IPS-18c (cell line): ENCODE results near the gene HS3ST5.
A peak's percentile ranks its signal among the peaks of the same experiment; 100 is the strongest.
"Not testable (repeated sequence)": the region's sequence is repeated elsewhere in the genome, so short reads cannot be mapped to it uniquely, and the experiment has no call there.

Experiments
- H3K4me3 ChIP-seq: 2 replicates; pipeline ENCODE4 v1.7.0; 2013; ENCODE audit warnings: low read depth, mild to moderate bottlenecking, low read length, moderate library complexity; ENCODE audit not compliant: insufficient read depth
- H3K9me3 ChIP-seq: one replicate; pipeline ENCODE4 v1.6.1; 2013; ENCODE audit warnings: mild to moderate bottlenecking, low read length, moderate library complexity; ENCODE audit not compliant: control insufficient read depth, insufficient read depth

The HS3ST5 gene

DNA sequence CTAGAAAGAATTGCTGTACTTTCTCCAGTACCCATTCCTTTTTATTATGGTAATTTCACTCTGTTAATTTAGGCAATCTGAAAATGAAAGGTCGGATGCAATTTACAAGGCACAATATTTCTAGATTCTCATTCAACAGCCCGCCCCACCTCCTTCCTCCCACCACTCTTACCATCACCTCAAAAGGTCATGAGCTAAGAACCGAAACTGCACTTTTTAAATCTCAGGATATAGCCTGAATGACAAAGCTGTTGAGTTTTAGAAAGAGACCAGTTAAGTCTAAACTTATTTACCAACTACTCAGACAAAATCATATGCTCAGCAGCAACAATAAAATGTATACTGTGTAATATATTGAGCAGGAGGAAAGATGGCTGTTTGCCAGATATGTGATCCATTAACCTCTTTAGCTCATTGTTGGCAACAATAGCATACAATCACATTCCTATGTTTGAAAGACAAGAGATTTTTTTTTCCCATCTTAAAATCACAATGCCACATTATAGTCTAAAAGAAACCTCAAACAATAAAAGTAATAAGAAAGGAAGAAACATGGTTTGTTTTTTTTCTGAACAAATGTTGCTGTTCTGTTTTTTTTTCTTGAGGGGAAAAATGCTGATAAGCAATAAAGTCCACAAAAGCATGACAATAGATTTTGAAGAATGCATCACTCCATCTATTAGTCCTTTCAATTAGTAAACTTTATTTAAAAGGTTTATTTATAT is 1.6 kb upstream of the HS3ST5 start:
- Histone ChIP-seq H3K9me3 (no peaks in the 10 kb centered on the region), H3K4me3 (peak overlapping the region; percentile 82; the same call in 1 of the 2 replicates)

DNA sequence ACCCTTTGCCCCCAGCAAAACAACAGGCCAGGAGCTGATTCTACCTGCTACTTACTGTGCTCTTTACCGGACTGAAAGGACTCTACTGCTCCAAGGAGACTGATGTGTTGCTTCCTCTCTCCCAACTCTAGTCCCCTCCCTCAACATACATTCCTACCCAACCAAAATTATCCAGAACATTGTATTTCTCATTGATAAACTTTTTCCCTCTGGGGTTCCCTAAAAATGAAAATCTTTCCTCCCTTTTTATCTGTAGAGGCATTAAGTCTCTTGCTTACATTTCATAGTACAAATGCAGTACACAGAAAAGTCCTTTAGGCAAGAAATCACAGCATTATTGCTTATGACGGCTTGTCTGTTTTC is 940 bp upstream of the HS3ST5 start:
- H3K4me3 ChIP-seq = peak overlapping the region; percentile 82

DNA sequence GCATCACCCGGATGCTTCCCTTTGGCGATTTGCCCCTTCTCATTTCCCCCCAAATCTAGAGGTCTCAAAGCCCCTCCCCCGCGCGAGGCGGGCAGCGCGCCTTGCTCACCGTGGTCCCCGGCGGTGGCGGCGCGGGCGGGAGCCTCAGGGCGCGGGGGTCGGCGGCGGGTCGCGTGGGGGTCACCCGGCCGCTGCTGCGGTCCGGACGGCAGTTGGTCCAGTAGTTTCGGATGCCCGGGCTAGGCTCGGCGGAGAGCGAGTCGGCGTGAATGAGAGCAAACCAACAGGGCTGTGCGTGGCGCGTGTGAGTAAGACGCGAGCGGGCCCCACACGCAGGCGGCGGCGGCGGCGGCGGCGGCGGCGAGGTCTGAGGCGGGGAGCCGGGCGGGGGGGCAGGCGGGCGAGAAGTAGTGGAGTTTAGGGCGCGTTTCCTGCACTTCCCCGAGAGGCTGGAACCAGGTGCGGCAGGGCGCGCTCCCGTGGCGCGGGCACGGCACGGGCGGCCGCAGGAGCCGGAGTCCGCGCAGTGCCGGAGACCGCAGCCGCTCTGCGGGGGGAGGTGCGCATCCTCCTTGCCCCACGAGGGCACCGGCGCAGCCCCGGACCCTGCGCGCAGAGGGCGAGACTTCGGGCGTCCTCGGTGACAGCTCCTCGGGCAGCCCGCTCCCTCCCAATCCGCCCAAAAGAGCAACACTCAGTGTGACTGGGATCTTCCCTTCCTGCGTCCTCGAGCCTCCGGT is 567 bp downstream of the HS3ST5 start:
- Histone ChIP-seq H3K9me3 (no peaks in the 10 kb centered on the region), H3K4me3 (peak overlapping the region; percentile 82)

More for the DNA sequence above, 940 bp upstream of the HS3ST5 start:
- no peaks in the 10 kb centered on the region for H3K9me3 ChIP-seq

DNA sequence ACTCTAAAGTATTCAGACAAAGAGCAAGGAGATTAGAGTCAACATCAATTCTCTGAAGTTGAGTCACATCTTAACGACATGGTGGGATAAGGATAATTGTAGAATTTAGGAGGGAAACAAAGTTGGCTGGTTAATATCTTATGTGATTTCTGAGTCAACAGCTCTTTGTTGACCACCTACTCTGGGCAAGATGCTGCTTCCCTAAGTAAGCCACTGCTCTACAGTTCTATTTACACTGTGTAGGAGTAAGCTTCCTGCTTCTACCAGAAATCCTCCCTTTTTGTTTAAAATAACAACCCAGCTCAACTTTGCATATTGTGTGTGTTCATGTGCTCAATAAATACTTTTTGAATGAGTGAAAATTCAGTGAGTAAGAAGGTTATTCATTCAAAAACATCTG is 3.1 kb downstream of the HS3ST5 start:
- no peaks in the 10 kb centered on the region for H3K9me3 ChIP-seq
- H3K4me3 ChIP-seq = peak overlapping the region; percentile 82; the same call in 1 of the 2 replicates

DNA sequence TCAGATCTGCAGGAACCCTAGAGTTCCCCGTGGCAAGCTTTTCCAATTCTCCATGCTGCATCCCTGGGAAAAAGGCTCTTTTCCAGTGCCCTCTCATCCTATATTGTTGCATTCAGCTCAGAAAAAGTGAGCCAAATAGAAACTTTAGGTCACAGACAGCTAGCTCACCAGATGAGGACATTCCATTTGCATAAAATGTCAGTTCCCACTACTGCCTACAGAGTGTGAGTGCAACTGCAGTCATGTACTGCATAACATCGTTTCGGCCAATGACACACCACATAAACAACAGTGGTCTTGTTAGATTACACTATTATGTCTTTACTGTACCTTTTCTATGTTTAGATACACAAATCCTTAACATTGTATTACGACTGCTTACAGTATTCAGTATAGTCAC is 8.6 kb downstream of the HS3ST5 start:
- H3K9me3 ChIP-seq = no peaks in the 10 kb centered on the region

DNA sequence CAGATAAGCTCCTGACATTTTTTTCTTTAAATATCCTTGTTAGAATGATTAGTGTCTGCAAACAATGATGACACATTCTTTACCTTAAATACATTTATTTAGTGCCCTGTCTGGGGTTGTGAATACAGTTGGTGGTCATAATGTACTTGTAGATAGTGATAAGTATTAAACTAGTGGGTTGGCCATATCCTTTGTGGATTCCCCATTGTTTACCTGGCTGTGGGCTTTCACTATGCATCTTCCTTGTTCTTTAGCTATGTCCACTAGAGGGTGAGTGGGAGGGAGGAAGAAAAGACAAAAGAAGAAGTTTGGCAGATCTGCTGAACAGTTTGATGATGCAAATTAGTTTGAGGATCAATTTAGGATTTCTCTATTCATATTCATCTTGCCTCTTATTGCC is 15.7 kb downstream of the HS3ST5 start:
- Histone ChIP-seq H3K9me3 (no peaks in the 10 kb centered on the region), H3K4me3 (no peak overlapping the region)

More for the DNA sequence above, 8.6 kb downstream of the HS3ST5 start:
- H3K4me3 ChIP-seq = no peak overlapping the region

DNA sequence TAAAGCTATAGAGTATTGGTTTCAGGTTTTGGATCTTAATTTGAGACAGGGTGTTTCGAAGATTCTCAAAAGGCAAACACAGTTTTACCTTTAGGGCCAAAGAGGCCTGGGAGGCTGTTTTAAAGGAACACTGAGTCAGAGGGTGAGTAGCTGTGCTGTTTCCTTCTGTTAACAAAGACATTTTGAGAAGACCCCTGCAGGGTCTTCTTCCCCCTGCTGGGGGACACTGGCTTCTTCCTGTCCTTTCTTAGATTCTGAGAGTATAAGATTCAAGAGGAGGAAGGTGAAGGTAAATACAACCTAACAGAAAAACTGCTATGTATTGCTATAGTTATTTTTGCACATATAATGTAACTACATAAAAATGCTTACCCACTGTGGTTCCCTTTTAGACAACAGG is 19.0 kb downstream of the HS3ST5 start:
- Histone ChIP-seq H3K9me3 (no peaks in the 10 kb centered on the region), H3K4me3 (no peak overlapping the region)

DNA sequence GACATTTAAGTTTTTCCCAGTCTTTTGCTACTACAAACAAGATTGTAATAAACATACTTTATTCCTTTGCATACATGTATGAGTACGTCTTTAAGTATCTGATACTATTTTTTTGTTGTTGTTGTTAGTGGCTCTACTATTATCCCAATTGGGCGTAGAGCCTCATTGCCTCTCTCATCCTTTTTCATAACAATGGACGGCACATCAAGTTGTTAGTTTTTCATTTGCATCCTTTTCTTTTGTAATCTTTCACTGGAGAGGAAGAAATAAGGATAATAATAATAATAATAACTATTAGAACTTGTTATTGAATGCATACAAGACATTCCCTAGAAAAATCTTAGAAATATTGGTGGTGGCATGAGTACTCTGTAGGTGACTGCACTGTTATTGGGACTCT is 23.1 kb downstream of the HS3ST5 start:
- H3K4me3 ChIP-seq = no peak overlapping the region
- H3K9me3 ChIP-seq = no peaks in the 10 kb centered on the region

DNA sequence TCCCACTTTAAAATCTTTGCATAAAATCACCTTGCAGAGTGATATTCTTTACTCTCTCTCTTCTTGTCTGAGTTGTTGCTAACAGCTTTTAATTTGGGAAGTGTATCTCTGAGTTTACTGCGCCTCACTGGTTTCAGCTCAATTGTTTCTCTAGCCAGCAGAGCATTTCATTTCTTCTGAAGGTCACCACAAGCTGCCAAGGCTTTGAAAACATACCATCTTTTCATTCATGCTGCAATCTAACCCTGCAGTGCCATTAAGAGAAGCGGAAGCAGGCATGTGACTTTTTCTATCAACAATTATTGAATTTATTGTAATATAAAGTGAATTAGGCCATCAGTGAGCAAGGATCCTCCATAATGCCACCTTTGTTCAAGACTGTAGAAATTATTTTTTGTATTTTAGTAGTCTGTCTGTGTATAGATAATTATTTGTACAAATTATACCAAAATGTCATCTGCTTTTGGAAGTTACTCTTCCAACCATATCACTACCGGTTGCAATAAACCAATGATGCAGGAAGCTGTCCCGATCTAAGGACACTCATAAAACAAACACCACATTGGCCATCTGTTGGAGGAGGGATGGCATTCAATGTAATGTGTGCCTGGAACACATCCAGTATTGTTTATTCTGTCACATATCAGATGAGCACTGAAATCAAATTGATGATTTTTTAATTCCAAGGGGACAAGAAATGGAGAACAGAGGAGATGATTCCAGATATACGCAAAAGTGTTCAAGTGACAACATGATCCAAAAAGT is 26.8 kb downstream of the HS3ST5 start:
- Histone ChIP-seq H3K4me3 (no peak overlapping the region), H3K9me3 (no peaks in the 10 kb centered on the region)

DNA sequence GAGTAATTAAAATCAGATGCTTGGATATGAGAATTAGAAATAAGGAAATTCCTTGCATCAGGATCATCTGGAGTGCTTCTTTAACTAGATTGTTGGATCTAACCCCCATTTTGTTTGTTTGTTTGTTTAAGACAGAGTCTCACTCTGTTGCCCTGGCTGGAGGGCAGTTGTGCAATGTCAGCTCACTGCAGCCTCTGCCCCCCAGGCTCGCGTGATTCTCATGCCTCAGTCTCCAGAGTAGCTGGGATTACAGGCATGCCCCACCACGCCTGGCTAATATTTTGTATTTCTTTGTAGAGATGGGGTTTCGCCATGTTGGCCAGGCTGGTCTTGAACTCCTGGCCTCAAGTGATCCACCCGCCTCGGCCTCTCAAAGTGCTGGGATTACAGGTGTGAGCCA is 29.0 kb downstream of the HS3ST5 start:
- not testable (repeated sequence) for H3K9me3 ChIP-seq, H3K4me3 ChIP-seq

DNA sequence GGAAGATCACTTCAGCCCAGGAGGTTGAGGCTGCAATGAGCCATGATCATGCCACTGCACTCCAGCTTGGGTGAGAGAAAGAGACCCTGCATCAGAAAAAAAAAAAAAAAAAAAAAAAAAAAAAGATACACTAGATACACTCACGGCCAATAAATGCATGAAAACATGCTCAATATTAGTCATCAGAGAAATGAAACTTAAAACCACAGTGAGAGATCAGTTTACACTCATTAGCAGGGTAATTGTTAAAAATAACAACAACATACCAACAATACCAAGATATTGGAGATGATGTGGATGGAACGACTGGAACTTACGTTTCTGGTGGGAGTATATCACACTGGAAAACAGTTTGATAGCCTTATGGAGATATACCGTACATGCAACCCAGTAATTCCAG is 29.9 kb downstream of the HS3ST5 start:
- H3K9me3 ChIP-seq = no peaks in the 10 kb centered on the region
- no peak overlapping the region for H3K4me3 ChIP-seq

DNA sequence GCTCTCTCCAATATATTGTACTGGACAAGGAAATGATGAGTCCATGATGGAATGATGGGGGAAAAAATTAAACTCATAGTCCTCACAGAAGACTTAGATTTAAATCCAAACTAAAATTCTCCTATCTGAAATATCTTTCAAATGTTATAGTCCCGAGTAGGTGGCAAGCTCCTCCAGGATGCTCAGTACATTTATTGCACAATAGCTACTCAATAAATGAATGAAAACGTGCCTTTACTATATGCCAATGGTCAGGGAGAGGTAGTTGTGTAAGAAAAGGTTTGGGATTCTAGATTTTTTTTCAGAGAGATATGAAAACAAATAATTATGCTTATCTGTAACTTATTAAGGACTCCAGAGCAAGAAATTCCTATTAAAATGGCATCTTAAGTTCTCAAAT is 32.8 kb downstream of the HS3ST5 start:
- H3K9me3 ChIP-seq = no peaks in the 10 kb centered on the region
- H3K4me3 ChIP-seq = no peak overlapping the region

DNA sequence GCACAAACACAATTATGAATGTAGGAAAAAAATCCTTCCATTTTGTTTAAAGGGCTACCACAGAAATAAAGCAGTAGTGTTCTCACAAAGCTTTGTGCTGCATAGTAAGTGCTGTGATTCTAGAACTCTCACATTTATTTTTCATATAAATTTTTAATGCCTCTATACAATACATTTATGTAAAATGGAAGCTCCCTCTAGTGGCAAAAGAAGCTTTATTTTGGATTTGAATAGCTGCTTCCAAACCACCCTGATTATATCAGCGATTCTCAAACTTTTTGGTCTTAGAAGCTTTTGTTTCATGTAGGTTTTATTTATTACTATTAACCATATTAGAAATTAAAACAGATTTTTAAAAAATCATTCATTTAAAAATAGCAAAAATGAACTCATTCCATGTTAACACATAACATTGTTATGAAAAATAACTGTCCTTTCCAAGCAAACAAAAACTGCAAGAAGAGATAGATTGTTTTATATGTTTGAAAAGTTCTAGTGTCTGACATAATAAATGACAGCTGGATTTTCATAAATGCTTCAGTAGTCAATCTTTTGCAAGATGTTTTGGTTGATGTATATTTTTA is 38.4 kb downstream of the HS3ST5 start:
- no peak overlapping the region for H3K4me3 ChIP-seq

DNA sequence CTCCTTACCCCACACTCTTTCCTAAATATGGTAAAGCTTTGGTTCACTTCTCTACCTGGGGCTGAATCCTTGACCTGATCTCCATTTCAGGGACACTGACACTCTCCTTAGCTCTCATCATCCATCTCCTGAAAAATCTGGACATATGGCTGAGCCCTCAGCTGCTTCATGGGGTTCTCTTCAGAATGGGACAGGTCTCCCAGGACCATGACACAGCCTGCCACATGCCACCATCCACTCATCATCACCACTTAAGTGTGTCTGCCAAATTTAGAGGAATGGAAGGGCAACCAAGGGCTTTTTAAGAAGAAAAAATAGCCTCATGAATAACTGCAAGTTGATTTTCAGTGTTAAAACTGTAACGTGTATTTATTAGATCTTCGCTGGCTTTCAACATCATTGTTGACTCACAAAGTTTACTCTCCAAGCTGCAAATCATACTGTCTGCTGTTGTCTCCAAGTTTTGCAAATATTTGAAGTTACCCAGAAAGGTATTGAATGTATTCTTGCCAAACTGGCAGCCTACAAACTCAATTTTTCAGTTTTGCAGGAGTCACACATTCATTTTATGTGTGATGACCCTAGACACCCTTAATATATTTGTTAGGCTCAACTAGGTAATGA is 41.1 kb downstream of the HS3ST5 start:
- H3K4me3 ChIP-seq = no peak overlapping the region
- no peaks in the 10 kb centered on the region for H3K9me3 ChIP-seq

More for the DNA sequence above, 38.4 kb downstream of the HS3ST5 start:
- no peaks in the 10 kb centered on the region for H3K9me3 ChIP-seq

DNA sequence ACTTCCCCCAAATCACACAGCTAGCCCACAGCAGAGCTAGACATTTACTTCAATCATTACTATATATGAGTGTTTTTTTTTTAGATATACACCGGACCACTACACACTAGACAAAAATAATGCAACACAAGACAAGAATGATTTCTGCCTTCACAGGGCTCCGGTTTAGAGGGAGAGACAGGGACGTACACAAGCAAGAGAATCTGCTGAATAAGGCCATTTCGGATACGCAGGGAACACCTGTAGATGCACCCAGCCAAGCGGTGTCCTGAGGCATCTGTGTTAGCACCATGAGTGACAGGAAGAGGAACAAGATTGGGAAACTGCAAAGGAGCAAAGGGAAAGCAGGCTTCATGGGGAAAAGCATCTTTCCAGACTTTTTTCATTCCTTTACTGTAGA is 45.7 kb downstream of the HS3ST5 start:
- no peaks in the 10 kb centered on the region for H3K9me3 ChIP-seq
- H3K4me3 ChIP-seq = no peak overlapping the region

DNA sequence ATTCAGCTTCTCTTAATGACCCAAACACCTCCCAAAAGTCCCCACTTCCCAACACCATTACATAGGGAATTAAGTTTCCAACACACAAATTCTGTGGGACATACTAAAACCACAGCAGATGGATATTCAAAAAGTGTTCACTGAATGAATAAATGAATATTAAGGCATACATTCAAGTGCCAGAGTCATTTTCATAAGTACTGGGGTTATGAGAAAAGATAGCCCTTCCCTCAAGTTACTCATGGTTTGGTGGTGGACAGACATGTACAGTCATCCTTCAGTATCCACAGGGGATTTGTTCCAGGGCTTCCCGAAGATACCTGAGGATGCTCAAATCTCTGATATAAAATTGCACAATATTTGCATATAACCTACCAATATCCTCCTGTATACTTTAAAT is 50.4 kb downstream of the HS3ST5 start:
- no peaks in the 10 kb centered on the region for H3K9me3 ChIP-seq
- H3K4me3 ChIP-seq = no peak overlapping the region

DNA sequence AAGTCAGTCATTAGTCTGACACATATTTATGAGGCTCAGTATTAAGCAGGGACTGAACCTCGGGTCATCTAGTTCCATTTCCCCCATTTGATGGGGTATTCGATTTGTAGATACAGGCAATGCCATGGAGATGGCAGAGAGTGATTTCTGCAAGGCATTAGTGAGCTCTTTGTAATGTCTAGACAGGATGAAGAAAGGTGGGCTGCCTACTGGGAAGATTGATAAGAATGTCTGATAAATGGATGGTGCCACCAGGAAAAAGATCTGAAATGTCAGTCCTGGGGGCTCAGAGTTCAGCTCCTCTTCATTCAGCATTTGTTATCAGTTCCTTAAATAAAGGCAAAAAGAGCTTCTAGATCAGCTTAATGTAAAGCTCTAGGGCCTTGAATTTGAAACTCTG is 51.4 kb downstream of the HS3ST5 start:
- no peak overlapping the region for H3K4me3 ChIP-seq
- H3K9me3 ChIP-seq = no peaks in the 10 kb centered on the region
